Neural cell (in vitro differentiated cells): Measurements from ENCODE around the gene TLCD3A. TPM values are rescaled to one million over a fixed set of nuclear protein-coding genes. Genes with fewer than 3 reads are reported as not detected.
A peak's percentile ranks its signal among the peaks of the same experiment; 100 is the strongest.

ENCODE experiments used
- H2AFZ ChIP-seq: fragments of 200-600, 300-800 bp; sonication (generic), shearing (Covaris generic); 2 replicates; pipeline ENCODE4 v1.6.0; 2014; ENCODE audit warnings: low read depth, mild to moderate bottlenecking, antibody characterized with exemption, low read length, moderate library complexity
- H3F3A ChIP-seq: fragments of 200-600 bp; shearing (Covaris generic); 2 replicates; pipeline ENCODE4 v1.6.1; 2016; ENCODE audit warnings: mild to moderate bottlenecking, moderate library complexity, mixed read lengths, antibody characterized with exemption, low read length; ENCODE audit not compliant: insufficient read depth, poor library complexity, severe bottlenecking
- H3K27ac ChIP-seq: fragments of 200-600, 300-800 bp; sonication (generic), shearing (Covaris generic); 2 replicates; pipeline ENCODE4 v1.5.1; 2014; ENCODE audit warnings: mild to moderate bottlenecking, low read length, moderate library complexity
- H3K27me3 ChIP-seq: fragments of 300-800, 200-600 bp; sonication (generic), shearing (Covaris generic); 2 replicates; pipeline ENCODE4 v1.6.0; 2014; ENCODE audit warnings: mild to moderate bottlenecking, low read depth, low read length, moderate library complexity; ENCODE audit not compliant: insufficient read depth
- H3K36me3 ChIP-seq: fragments of 300-800, 200-600 bp; sonication (generic), shearing (Covaris generic); 2 replicates; pipeline ENCODE4 v1.5.1; 2014; ENCODE audit warnings: mild to moderate bottlenecking, antibody characterized with exemption, low read length, moderate library complexity; ENCODE audit not compliant: insufficient read depth
- H3K4me2 ChIP-seq: fragments of 300-800, 200-600 bp; sonication (generic), shearing (Covaris generic); 2 replicates; pipeline ENCODE4 v1.6.0; 2014; ENCODE audit warnings: mild to moderate bottlenecking, low read length
- H3K4me3 ChIP-seq: fragments of 300-800, 200-600 bp; sonication (generic), shearing (Covaris generic); 2 replicates; pipeline ENCODE4 v1.5.1; 2014; ENCODE audit warnings: mild to moderate bottlenecking, low read length, moderate library complexity
- H3K79me2 ChIP-seq: fragments of 200-600 bp; shearing (Covaris generic); replicated peaks from 2 replicates; pipeline ENCODE4 v1.6.0; 2014; ENCODE audit warnings: mild to moderate bottlenecking, low read length, moderate library complexity; ENCODE audit not compliant: insufficient read depth
- H3K9ac ChIP-seq: fragments of 300-800, 200-600 bp; sonication (generic), shearing (Covaris generic); 2 replicates; pipeline ENCODE4 v1.6.1; 2016; ENCODE audit warnings: mild to moderate bottlenecking, low read length, mixed read lengths
- H3K9me2 ChIP-seq: fragments of 200-600 bp; shearing (Covaris generic); 2 replicates; pipeline ENCODE4 v1.6.1; 2016; ENCODE audit warnings: mild to moderate bottlenecking, low read length, mixed read lengths; ENCODE audit not compliant: insufficient read depth
- H3K9me3 ChIP-seq: fragments of 200-600, 300-800 bp; sonication (generic), shearing (Covaris generic); 2 replicates; pipeline ENCODE4 v1.6.1; 2016; ENCODE audit warnings: mild to moderate bottlenecking, mixed run types, low read length, moderate library complexity, mixed read lengths
- H4K20me1 ChIP-seq: fragments of 200-600 bp; shearing (Covaris generic); 2 replicates; pipeline ENCODE4 v1.6.1; 2016; ENCODE audit warnings: mild to moderate bottlenecking, mixed run types; ENCODE audit not compliant: insufficient read depth
- EP300 ChIP-seq: fragments of 450-650 bp; conservative IDR thresholded peaks from 2 replicates; pipeline ENCODE4 v1.6.1; 2014; ENCODE audit warnings: antibody characterized with exemption, mild to moderate bottlenecking, moderate library complexity; ENCODE audit not compliant: poor library complexity, severe bottlenecking
- MXI1 ChIP-seq: fragments of 450-650 bp; conservative IDR thresholded peaks from 2 replicates; pipeline ENCODE4 v1.6.1; 2014; ENCODE audit warnings: antibody characterized with exemption, mild to moderate bottlenecking; ENCODE audit not compliant: poor library complexity, severe bottlenecking
- POLR2AphosphoS5 ChIP-seq: IDR thresholded peaks from 2 replicates; pipeline ENCODE4 v1.6.1; 2012
- RAD21 ChIP-seq: fragments of 450-650 bp; conservative IDR thresholded peaks from 2 replicates; pipeline ENCODE4 v1.6.1; 2014; ENCODE audit warnings: antibody characterized with exemption, mild to moderate bottlenecking, moderate library complexity
- SMC3 ChIP-seq: fragments of 450-650 bp; conservative IDR thresholded peaks from 2 replicates; pipeline ENCODE4 v1.6.1; 2014; ENCODE audit warnings: antibody characterized with exemption, mild to moderate bottlenecking, moderate library complexity; ENCODE audit not compliant: poor library complexity
- TAF1 ChIP-seq: IDR thresholded peaks from 2 replicates; pipeline ENCODE4 v1.6.1; 2012; ENCODE audit warnings: low read depth
- polyA plus RNA-seq: library from polyadenylated mRNA; depleted of rRNA; stranded (reverse); fragments of >200 nt; gene quantifications from 2 replicates; pipeline ENCODE4 v1.2.3, GENCODE V29; 2014
- TF ChIP-seq, protein P1 (sequence below): fragments of 450-650 bp; IDR thresholded peaks from 2 replicates; pipeline ENCODE4 v1.5.1; 2014; ENCODE audit warnings: antibody characterized with exemption, mild to moderate bottlenecking, moderate library complexity; ENCODE audit not compliant: poor library complexity, severe bottlenecking
- TF ChIP-seq, protein P2 (sequence below): IDR thresholded peaks from 2 replicates; pipeline ENCODE4 v1.6.1; 2012; ENCODE audit warnings: borderline replicate concordance

The TLCD3A gene
- polyA plus RNA-seq, 1 donor from 2014 or later, result 17.0 TPM

DNA sequence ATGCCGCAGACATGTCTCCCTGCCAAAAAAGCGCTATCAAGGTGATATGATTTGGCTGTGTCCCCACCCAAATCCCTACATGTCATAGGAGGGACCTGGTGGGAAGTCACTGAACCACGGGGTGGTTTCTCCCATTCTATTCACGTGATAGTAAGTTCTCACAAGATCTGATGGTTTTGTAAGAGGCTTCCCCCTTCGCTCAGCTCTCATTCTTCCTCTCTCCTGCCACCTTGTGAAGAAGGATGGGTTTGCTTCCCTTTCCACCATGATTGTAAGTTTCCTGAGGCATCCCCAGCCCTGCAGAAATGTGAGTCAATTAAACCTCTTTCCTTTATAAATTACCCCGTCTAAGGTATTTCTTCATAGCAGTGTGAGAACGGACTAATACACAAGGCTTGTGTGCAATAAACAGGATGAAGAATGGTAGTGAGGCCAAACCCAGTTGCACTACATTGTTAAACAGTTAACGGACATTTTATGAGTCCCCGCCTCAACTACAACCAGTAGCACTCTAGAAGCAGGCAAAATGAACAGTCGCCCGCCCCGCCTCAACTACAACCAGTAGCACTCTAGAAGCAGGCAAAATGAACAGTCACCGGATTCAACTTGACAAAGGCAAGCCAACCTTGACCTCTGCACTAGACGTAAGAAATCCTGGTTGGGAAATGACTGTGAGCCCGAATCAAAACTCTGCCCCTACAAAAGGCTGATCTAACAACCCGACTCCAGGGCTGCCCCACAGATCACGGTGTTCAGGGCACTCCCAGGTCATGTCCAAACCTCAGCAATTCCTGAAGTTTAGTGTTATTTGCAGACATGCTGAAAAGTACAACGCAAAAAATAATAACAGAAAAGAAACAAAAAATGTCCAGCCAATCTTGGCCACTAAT lies 44.1 kb upstream of the TLCD3A start:
- no peaks in the 10 kb centered on the region for H4K20me1 ChIP-seq
- no peak overlapping the region for H3K9ac ChIP-seq
- H3K4me2 ChIP-seq, result no peak overlapping the region
- H3K9me2 ChIP-seq, result no peaks in the 10 kb centered on the region
- H3K27me3 ChIP-seq, result no peaks in the 10 kb centered on the region
- no peak overlapping the region for H3K27ac ChIP-seq
- no peak overlapping the region for H2AFZ ChIP-seq
- TF ChIP-seq, protein P1, sequence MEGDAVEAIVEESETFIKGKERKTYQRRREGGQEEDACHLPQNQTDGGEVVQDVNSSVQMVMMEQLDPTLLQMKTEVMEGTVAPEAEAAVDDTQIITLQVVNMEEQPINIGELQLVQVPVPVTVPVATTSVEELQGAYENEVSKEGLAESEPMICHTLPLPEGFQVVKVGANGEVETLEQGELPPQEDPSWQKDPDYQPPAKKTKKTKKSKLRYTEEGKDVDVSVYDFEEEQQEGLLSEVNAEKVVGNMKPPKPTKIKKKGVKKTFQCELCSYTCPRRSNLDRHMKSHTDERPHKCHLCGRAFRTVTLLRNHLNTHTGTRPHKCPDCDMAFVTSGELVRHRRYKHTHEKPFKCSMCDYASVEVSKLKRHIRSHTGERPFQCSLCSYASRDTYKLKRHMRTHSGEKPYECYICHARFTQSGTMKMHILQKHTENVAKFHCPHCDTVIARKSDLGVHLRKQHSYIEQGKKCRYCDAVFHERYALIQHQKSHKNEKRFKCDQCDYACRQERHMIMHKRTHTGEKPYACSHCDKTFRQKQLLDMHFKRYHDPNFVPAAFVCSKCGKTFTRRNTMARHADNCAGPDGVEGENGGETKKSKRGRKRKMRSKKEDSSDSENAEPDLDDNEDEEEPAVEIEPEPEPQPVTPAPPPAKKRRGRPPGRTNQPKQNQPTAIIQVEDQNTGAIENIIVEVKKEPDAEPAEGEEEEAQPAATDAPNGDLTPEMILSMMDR, result peak; percentile 47
- TF ChIP-seq EP300 (no peak), MXI1 (no peak), POLR2AphosphoS5 (no peak), RAD21 (peak; percentile 47), SMC3 (peak; percentile 53)
- H3F3A ChIP-seq, result no peaks in the 10 kb centered on the region
- H3K4me3 ChIP-seq, result no peak overlapping the region
- H3K36me3 ChIP-seq, result no peaks in the 10 kb centered on the region
- H3K79me2 ChIP-seq, result no peaks in the 10 kb centered on the region
- H3K9me3 ChIP-seq, result no peaks in the 10 kb centered on the region

DNA sequence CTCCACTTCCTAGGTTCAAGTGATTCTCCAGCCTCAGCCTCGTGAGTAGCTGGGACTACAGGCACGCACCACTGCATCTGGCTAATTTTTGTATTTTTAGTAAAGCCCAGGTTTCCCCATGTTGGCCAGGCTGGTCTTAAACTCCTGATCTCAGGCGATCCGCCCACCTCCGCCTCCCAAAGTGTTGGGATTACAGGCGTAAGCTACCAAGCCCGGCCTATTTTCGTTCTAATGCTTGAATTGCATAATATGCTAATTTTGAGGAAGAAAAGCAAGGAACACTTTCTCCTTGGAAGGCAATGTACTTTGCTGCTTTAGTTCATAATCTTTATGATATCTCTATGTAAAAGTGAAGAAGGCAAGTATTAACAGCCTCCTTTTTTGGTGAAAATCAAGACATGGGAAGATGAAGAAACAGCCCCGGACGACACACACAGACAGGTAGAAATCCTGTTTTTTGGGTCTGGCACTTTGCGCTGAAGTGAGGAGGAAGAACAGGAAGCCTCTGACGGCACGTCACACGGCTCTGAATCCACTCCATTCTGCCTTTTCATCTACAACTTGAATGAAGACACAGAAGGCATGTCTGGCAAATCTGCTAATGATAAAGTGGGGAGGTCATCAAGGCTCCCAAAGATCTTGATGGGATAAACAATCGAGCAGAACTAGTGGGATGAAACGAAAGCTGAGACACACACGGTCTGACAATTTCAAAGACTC lies 42.7 kb upstream of the TLCD3A start:
- no peaks in the 10 kb centered on the region for H4K20me1 ChIP-seq
- no peaks in the 10 kb centered on the region for H3K36me3 ChIP-seq
- no peak overlapping the region for H3K4me2 ChIP-seq
- TF ChIP-seq TAF1 (no peak), POLR2AphosphoS5 (no peak), EP300 (no peak), MXI1 (no peak)
- TF ChIP-seq, protein P2, sequence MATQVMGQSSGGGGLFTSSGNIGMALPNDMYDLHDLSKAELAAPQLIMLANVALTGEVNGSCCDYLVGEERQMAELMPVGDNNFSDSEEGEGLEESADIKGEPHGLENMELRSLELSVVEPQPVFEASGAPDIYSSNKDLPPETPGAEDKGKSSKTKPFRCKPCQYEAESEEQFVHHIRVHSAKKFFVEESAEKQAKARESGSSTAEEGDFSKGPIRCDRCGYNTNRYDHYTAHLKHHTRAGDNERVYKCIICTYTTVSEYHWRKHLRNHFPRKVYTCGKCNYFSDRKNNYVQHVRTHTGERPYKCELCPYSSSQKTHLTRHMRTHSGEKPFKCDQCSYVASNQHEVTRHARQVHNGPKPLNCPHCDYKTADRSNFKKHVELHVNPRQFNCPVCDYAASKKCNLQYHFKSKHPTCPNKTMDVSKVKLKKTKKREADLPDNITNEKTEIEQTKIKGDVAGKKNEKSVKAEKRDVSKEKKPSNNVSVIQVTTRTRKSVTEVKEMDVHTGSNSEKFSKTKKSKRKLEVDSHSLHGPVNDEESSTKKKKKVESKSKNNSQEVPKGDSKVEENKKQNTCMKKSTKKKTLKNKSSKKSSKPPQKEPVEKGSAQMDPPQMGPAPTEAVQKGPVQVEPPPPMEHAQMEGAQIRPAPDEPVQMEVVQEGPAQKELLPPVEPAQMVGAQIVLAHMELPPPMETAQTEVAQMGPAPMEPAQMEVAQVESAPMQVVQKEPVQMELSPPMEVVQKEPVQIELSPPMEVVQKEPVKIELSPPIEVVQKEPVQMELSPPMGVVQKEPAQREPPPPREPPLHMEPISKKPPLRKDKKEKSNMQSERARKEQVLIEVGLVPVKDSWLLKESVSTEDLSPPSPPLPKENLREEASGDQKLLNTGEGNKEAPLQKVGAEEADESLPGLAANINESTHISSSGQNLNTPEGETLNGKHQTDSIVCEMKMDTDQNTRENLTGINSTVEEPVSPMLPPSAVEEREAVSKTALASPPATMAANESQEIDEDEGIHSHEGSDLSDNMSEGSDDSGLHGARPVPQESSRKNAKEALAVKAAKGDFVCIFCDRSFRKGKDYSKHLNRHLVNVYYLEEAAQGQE, result no peak
- TF ChIP-seq, protein P1, result no peak
- no peak overlapping the region for H3K27ac ChIP-seq
- H3K4me3 ChIP-seq, result no peak overlapping the region
- H3K9ac ChIP-seq, result no peak overlapping the region
- no peak overlapping the region for H2AFZ ChIP-seq
- H3K9me2 ChIP-seq, result no peaks in the 10 kb centered on the region
- H3K27me3 ChIP-seq, result no peaks in the 10 kb centered on the region
- no peaks in the 10 kb centered on the region for H3F3A ChIP-seq
- H3K9me3 ChIP-seq, result no peaks in the 10 kb centered on the region
- no peaks in the 10 kb centered on the region for H3K79me2 ChIP-seq
